Fibroblast of skin of left biceps (primary cell): Measurements from ENCODE around the gene DDX41.
"Not testable (repeated sequence)": the region's sequence is repeated elsewhere in the genome, so short reads cannot be mapped to it uniquely, and the experiment has no call there.

Experiments used
- DNase-seq, 2 experiments: peaks; one replicate each; pipeline ENCODE4 v3.0.0-alpha.2; 2013; ENCODE audit warnings: low read depth in 2 of 2

DDX41 gene

GRCh38 chr5:177498013-177498787 is 18.6 kb downstream of the DDX41 start:
- no peak for DNase-seq

GRCh38 chr5:177497292-177498012 is 19.3 kb downstream of the DDX41 start, which contains the start of gene PDLIM7:
PDLIM7 (minus strand) TSS chr5:177497604; CDS start chr5:177496512, 1,092 bp downstream.
- DNase-seq, result peak; percentile 93 to 95

- peak; percentile 90 to 92 for DNase-seq
Measured at GRCh38 chr5:177496727-177497291, 20.0 kb downstream of the DDX41 start.

GRCh38 chr5:177496070-177496726 is 20.6 kb downstream of the DDX41 start:
- no peak for DNase-seq

- DNase-seq, result peak; percentile 72 to 74
Measured at GRCh38 chr5:177495243-177496060, 21.3 kb downstream of the DDX41 start.

GRCh38 chr5:177494346-177495195 is 22.2 kb downstream of the DDX41 start:
- peak; percentile 75 to 81 for DNase-seq

- DNase-seq, result no peak
Measured at GRCh38 chr5:177493795-177494345, 22.9 kb downstream of the DDX41 start.

GRCh38 chr5:177492841-177493240 is 23.9 kb downstream of the DDX41 start:
- DNase-seq, result no peak

- DNase-seq, result no peak
Measured at GRCh38 chr5:177491983-177492746, 24.6 kb downstream of the DDX41 start.

GRCh38 chr5:177491429-177491945 is 25.3 kb downstream of the DDX41 start:
- DNase-seq, result no peak

- DNase-seq, result no peak
Measured at GRCh38 chr5:177490992-177491391, 25.8 kb downstream of the DDX41 start.

GRCh38 chr5:177490311-177490991 is 26.3 kb downstream of the DDX41 start:
- no peak for DNase-seq

GRCh38 chr5:177489119-177489716 is 27.5 kb downstream of the DDX41 start:
- no peak for DNase-seq

- DNase-seq, result no peak
Measured at GRCh38 chr5:177487975-177488374, 28.8 kb downstream of the DDX41 start.

- DNase-seq, result no peak
Measured at GRCh38 chr5:177487144-177487543, 29.6 kb downstream of the DDX41 start.

- DNase-seq, result no peak
Measured at GRCh38 chr5:177486256-177486655, 30.5 kb downstream of the DDX41 start.

GRCh38 chr5:177485753-177486152 is 31.0 kb downstream of the DDX41 start:
- not testable (repeated sequence) for DNase-seq
